Pancreas (tissue), 10 donors: ENCODE results near the gene TBP. TPM values are rescaled to one million over a fixed set of nuclear protein-coding genes. Genes with fewer than 3 reads are reported as not detected.
A peak's percentile ranks its signal among the peaks of the same experiment; 100 is the strongest.
"Not testable (repeated sequence)": the region's sequence is repeated elsewhere in the genome, so short reads cannot be mapped to it uniquely, and the experiment has no call there.

Experiments used
- ATAC-seq, 4 donors: fragments of 200-7000 bp; cut with Tn5 transposase; one replicate each; pipeline versions ENCODE4 v1.8.0 to v1.9.1; 2020; ENCODE audit warnings: mild to moderate bottlenecking in 4 of 4, moderate library complexity in 4 of 4
- DNase-seq, 6 donors: peaks; one replicate each; pipeline ENCODE4 v3.0.0-alpha.2; 2020
- FAIRE-seq: peaks from 2 replicates; lab custom pipeline; 2012; peaks lifted over from hg19 to GRCh38; lab: Jason Lieb, UNC
- H3K27ac ChIP-seq, 4 donors: fragments of 200-600 bp; sonication (generic); 1 replicate in 3 of 4; 2 replicates in 1 of 4; pipeline versions ENCODE4 v1.5.0 to v1.8.0; 2020
- H3K27me3 ChIP-seq, 4 donors: fragments of 200-600 bp; one replicate each; pipeline ENCODE4 v1.8.0; 2021
- H3K36me3 ChIP-seq, 3 donors: fragments of 200-600 bp; sonication (generic) in 1 of 3; one replicate each; pipeline versions ENCODE4 v1.5.0 to v1.8.0; 2020 to 2021
- H3K4me1 ChIP-seq, 3 donors: fragments of 200-600 bp; one replicate each; pipeline ENCODE4 v1.8.0; 2021
- H3K4me3 ChIP-seq, 4 donors: fragments of 200-600 bp; sonication (generic) in 2 of 4; one replicate each; pipeline versions ENCODE4 v1.5.0 to v1.8.0; 2020 to 2021
- H3K9me3 ChIP-seq, 4 donors: fragments of 200-600 bp; one replicate each; pipeline ENCODE4 v1.8.0; 2021
- WGBS, 2 donors: extraction: QIAGEN DNeasy Blood & Tissue Kit; methylation state at CpG; one replicate each; pipeline ENCODE4 v1.1.7; 2013; 5-methylcytosine and 5-hydroxymethylcytosine counted together
- intact Hi-C, 3 donors: fragments of 100-400 bp; cut with DNase I; formaldehyde crosslinking; loops; one replicate each; pipeline versions ENCODE4 v1.11.1 to v1.14.2; 2022
- polyA plus RNA-seq, 2 donors: library from polyadenylated mRNA; stranded (reverse); fragments of 200-250 nt; gene quantifications; one replicate each; pipeline ENCODE4 v1.2.3, GENCODE V29; 2013
- total RNA-seq, 6 donors: library from RNA; stranded (reverse); fragmentation: NEBNext Ultra II Directional in 4 of 6; extraction: Animal tissue kit (Norgen Biotek cat#: 25700) in 4 of 6; gene quantifications; one replicate each; pipeline versions ENCODE4 v1.2.1 to v1.2.4, GENCODE V29; 2021 to 2023
- TF ChIP-seq, protein P1 (sequence below), 4 donors: fragments of 200-600 bp; sonication (generic) in 3 of 4; IDR thresholded peaks; one replicate each; pipeline versions ENCODE4 v1.5.0 to v1.8.0; 2021; ENCODE audit warnings: antibody characterized with exemption in 4 of 4
- donor health status: healthy with polysubstance abuse.
- donor health status: DM: no; HTN: no; CAD: no; lungs with moderate emphysema.
- donor health status: DM: no; HTN: no; CAD: no.
- donor health status: control.
- donor health status: control.
- donor health status: Bipolar disorder and iron deficiency.
- donor health status: DM: yes; HTN: yes; CAD: no.
- donor health status: DM: no; HTN: no; CAD: no.
- donor health status: DM: no; HTN: no; CAD: no.
- donor health status: DM: yes; HTN: yes; CAD: no.

TBP gene
- total RNA-seq (1 to 10 TPM; 4.5 to 7.0 (median 6.4) TPM), polyA plus RNA-seq (10 to 100 TPM in 1 of 2 donors, 1 to 10 TPM in 1; 6.7 to 17.3 TPM)

GRCh38 chr6:170554013-170554795 is at the start of gene TBP:
TBP (plus strand) TSS chr6:170554369; CDS start chr6:170557030, 2,661 bp downstream.
- H3K36me3 ChIP-seq: no peaks in the 10 kb centered on the region
- peak; percentile 94 to 98 (median 96) for ATAC-seq
- H3K27ac ChIP-seq: peak within 1 kb of the TSS; percentile 75 to 94 (median 88)
- H3K27me3 ChIP-seq: no peaks in the 10 kb centered on the region
- peaks cover 16 to 38% (median 37%) of the 10 kb centered on the region in 3 donors for H3K4me1 ChIP-seq
- FAIRE-seq: peak; percentile 98
- TF ChIP-seq, protein P1, sequence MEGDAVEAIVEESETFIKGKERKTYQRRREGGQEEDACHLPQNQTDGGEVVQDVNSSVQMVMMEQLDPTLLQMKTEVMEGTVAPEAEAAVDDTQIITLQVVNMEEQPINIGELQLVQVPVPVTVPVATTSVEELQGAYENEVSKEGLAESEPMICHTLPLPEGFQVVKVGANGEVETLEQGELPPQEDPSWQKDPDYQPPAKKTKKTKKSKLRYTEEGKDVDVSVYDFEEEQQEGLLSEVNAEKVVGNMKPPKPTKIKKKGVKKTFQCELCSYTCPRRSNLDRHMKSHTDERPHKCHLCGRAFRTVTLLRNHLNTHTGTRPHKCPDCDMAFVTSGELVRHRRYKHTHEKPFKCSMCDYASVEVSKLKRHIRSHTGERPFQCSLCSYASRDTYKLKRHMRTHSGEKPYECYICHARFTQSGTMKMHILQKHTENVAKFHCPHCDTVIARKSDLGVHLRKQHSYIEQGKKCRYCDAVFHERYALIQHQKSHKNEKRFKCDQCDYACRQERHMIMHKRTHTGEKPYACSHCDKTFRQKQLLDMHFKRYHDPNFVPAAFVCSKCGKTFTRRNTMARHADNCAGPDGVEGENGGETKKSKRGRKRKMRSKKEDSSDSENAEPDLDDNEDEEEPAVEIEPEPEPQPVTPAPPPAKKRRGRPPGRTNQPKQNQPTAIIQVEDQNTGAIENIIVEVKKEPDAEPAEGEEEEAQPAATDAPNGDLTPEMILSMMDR (IDR thresholded peaks at IDR 0.05): no peak
- intact Hi-C loops: no loop called here
- peak; percentile 94 to 98 (median 98) for DNase-seq
- no peaks in the 10 kb centered on the region for H3K9me3 ChIP-seq
- 0 to 1% methylated on average over 51 of the region's 51 CpGs for WGBS, 2 donors
- peak within 1 kb of the TSS; percentile 77 to 96 (median 92) for H3K4me3 ChIP-seq

GRCh38 chr6:170504479-170504878 is 49.7 kb upstream of the TBP start:
- ATAC-seq (no peak), DNase-seq (no peak), FAIRE-seq (no peak)
- no peaks in the 10 kb centered on the region for H3K4me1 ChIP-seq
- no peaks in the 10 kb centered on the region for H3K36me3 ChIP-seq
- intact Hi-C loops: no loop called here
- H3K27me3 ChIP-seq: no peaks in the 10 kb centered on the region
- H3K27ac ChIP-seq: no peak overlapping the region
- H3K9me3 ChIP-seq: no peaks in the 10 kb centered on the region
- 57 to 62% methylated on average over 4 of the region's 4 CpGs for WGBS, 2 donors
- H3K4me3 ChIP-seq: no peak overlapping the region
- TF ChIP-seq, protein P1 (IDR thresholded peaks at IDR 0.05): no peak

DNA sequence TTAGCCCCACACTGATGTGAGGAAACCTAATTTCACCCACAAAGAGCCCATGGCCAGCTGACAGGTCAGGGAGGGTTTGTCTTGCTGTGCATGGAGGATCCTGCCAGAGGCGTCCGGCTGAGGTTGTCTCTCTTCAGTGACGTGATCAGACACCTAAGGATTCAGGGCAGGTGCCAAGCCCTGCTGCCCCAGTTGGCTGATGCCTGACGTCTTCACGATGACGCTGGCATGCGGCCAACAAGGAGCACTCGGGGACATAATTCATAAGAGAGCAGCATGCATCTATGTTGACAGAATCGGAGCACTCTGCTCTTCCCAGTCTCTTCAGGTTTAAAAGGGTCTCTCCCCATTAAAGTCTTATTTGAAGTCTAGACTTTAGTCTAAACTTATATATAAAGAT is 48.9 kb upstream of the TBP start:
- DNase-seq: peak in 2 of 6 donors; percentile 23 to 56

GRCh38 chr6:170506446-170506845 is 47.7 kb upstream of the TBP start:
- Histone ChIP-seq H3K4me1 (no peaks in the 10 kb centered on the region), H3K4me3 (no peak overlapping the region), H3K27ac (no peak overlapping the region), H3K9me3 (no peaks in the 10 kb centered on the region), H3K27me3 (no peaks in the 10 kb centered on the region), H3K36me3 (no peaks in the 10 kb centered on the region)
- intact Hi-C loops: no loop called here
- WGBS, 2 donors: 50 to 69% methylated on average over 4 of the region's 4 CpGs
- FAIRE-seq (no peak), DNase-seq (no peak), ATAC-seq (no peak)
- TF ChIP-seq, protein P1 (IDR thresholded peaks at IDR 0.05): no peak

More for the DNA sequence above, 48.9 kb upstream of the TBP start:
- Histone ChIP-seq H3K27ac (no peak overlapping the region), H3K4me3 (no peak overlapping the region), H3K9me3 (no peaks in the 10 kb centered on the region), H3K4me1 (no peaks in the 10 kb centered on the region), H3K27me3 (no peaks in the 10 kb centered on the region), H3K36me3 (no peaks in the 10 kb centered on the region)
- TF ChIP-seq, protein P1 (IDR thresholded peaks at IDR 0.05): no peak
- no peak for FAIRE-seq
- 29 to 31% methylated on average over 9 of the region's 9 CpGs for WGBS, 2 donors
- intact Hi-C loops: no loop called here
- no peak for ATAC-seq

GRCh38 chr6:170507728-170508127 is 46.4 kb upstream of the TBP start:
- intact Hi-C loops, H3K27me3 ChIP-seq, H3K4me3 ChIP-seq, H3K4me1 ChIP-seq, DNase-seq, H3K27ac ChIP-seq, ATAC-seq, H3K36me3 ChIP-seq, FAIRE-seq, H3K9me3 ChIP-seq: not testable (repeated sequence)
- WGBS, 2 donors: 88% methylated on average over 2 of the region's 2 CpGs

GRCh38 chr6:170508275-170508674 is 45.9 kb upstream of the TBP start:
- H3K9me3 ChIP-seq, H3K4me3 ChIP-seq, H3K4me1 ChIP-seq, intact Hi-C loops, H3K27ac ChIP-seq, DNase-seq, H3K27me3 ChIP-seq, FAIRE-seq, ATAC-seq, H3K36me3 ChIP-seq: not testable (repeated sequence)
- 100% methylated on average over 1 of the region's 1 CpG; no CpG with 5 or more reads in 1 of the 2 donors for WGBS, 2 donors

- intact Hi-C loops, H3K4me3 ChIP-seq, ATAC-seq, H3K36me3 ChIP-seq, H3K4me1 ChIP-seq, DNase-seq, H3K9me3 ChIP-seq, H3K27me3 ChIP-seq, H3K27ac ChIP-seq, FAIRE-seq: not testable (repeated sequence)
- WGBS, 2 donors: 88 to 89% methylated on average over 5 of the region's 5 CpGs
Measured at GRCh38 chr6:170508892-170509722, 45.1 kb upstream of the TBP start.
